Right lobe of liver (tissue), 4 donors: ENCODE results near the gene ANO2.

ENCODE experiments used
- POLR2A ChIP-seq: fragments of 450-650 bp; IDR thresholded peaks from one replicate; pipeline ENCODE4 v1.6.1; 2017; ENCODE audit warnings: antibody characterized with exemption, mild to moderate bottlenecking
- TF ChIP-seq, protein P1 (sequence below), 4 donors: fragments of 200-600 bp in 3 of 4; fragments of 450-650 bp in 1 of 4; IDR thresholded peaks; one replicate each; pipeline versions ENCODE4 v1.5.1 to v1.8.0; 2016 to 2022; ENCODE audit warnings: antibody characterized with exemption in 4 of 4, mild to moderate bottlenecking in 2 of 4
- donor health status: DM: no; HTN: no; CAD: no.
- donor health status: DM: no; HTN: no; CAD: no.
- donor health status: DM: no; HTN: yes; CAD: no.

DNA sequence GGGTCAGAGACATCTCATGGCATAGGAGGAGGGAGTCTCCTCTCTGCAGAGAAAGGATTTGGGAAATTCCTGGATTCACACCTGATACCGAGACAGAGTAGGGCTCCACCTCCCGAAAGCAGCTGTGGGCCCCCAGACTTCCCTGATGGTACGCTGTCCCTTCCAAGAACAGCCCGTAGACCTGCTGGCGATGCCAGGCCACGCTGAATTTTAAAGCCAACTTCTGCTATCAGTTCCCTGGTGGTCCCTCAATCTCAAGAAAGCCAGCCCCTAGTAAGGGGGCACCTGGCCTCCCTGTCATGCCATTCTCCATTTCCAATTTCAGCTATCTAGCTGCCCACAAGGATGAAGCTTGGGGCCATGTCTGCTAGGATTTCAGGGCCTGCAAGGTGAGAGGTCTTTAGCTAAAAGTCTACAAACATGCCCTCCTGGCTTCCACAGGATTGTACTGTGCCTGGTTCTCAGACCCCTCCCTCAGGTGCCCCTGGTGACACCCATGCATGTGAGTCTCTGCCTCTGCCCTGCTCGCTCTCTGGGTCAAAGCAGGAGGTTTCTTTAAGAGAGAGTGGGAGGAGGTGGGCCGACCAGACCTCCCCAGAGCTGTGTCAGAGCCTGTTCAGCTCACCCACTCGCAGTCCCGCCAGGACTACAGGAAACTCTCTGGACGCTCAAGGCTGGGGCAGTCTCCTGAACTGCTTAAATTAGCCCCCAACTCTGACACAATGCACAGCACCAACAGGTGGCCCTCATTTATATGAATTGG is 30.5 kb downstream of the ANO2 start:
- TF ChIP-seq, protein P1, sequence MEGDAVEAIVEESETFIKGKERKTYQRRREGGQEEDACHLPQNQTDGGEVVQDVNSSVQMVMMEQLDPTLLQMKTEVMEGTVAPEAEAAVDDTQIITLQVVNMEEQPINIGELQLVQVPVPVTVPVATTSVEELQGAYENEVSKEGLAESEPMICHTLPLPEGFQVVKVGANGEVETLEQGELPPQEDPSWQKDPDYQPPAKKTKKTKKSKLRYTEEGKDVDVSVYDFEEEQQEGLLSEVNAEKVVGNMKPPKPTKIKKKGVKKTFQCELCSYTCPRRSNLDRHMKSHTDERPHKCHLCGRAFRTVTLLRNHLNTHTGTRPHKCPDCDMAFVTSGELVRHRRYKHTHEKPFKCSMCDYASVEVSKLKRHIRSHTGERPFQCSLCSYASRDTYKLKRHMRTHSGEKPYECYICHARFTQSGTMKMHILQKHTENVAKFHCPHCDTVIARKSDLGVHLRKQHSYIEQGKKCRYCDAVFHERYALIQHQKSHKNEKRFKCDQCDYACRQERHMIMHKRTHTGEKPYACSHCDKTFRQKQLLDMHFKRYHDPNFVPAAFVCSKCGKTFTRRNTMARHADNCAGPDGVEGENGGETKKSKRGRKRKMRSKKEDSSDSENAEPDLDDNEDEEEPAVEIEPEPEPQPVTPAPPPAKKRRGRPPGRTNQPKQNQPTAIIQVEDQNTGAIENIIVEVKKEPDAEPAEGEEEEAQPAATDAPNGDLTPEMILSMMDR (IDR thresholded peaks at IDR 0.05) = no peak
- TF ChIP-seq POLR2A = no peak
